GM18909 (cell line): ENCODE results near the gene ERBB4.

Experiments used
- ATAC-seq: cut with Tn5 transposase; IDR thresholded peaks from one replicate; pipeline ENCODE4 v1.9.1; 2021; ENCODE audit warnings: mild to moderate bottlenecking; ENCODE audit not compliant: unreplicated experiment, poor library complexity

Gene ERBB4

DNA sequence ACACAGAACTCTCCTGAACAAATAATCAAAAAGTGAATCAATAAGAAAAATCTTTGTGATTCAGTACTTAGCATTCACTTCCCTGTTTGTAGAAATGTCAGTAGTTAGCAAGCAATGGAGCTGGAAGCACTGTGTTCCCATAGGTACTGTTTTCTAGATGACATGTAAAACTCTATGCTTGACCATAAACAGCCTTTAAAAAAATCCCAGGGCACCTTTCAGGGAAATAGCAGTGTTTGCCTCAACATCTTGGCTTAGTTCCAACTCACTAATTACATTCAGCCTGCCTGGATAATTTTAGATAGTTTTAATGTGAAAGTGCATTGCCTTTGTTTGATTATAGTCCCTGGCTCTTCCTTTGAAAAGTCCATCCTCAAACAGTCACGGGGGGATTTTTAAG is 721.8 kb downstream of the ERBB4 start:
- no peak for ATAC-seq

DNA sequence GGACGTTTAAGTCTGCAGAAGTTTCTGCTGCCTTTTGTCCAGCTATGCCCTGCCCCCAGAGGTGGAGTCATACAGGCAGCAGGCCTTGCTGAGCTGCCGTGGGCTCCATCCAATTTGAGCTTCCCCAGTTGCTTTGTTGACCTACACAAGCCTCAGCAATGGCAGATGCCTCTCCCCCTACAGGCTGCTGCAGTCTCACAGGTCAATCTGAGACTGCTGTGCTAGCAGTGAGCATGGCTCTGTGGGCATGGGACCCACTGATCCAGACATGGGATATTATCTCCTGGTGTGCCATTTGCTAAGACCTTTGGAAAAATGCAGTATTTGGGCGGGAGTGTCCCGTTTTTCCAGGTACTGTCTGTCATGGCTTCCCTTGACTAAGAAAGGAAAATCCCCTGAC is 726.0 kb downstream of the ERBB4 start:
- no peak for ATAC-seq

DNA sequence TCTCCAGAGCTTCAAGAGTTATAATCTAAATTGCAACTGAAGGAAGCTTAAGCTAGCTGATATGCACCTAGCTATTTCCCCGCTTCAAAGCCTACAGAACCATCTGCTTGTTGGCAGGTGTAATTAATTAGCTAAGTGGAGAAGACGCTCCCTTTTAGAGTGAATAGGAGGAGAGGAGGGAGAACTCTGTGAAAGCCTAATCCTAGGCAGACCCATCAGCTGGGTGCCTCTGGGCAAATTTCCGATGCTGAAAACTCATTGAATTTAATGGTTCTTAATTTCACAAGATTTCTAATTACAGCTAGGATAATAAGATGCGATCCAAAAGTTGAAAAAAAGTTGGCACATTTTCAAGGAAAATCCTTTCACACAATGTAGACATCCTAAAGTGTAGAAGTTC is 735.9 kb downstream of the ERBB4 start:
- no peak for ATAC-seq

DNA sequence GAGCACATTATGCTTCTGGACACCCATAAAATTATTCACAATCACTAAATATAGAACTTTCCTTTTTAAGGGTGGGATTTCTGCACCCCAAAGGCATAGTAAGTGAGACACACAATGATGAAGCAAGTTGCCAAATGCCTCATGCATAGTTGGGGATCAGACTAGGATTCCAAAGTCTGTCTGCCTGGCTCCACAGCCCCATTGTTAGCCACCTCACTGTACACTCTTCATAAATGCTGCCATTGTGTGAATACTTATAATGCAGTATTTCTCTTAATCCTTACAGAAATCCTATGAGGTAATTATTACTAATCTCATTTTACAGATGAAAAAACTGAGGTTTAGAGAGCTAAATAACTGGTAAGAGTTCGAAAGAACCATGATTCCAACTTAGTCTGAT is 738.6 kb downstream of the ERBB4 start:
- ATAC-seq: no peak

DNA sequence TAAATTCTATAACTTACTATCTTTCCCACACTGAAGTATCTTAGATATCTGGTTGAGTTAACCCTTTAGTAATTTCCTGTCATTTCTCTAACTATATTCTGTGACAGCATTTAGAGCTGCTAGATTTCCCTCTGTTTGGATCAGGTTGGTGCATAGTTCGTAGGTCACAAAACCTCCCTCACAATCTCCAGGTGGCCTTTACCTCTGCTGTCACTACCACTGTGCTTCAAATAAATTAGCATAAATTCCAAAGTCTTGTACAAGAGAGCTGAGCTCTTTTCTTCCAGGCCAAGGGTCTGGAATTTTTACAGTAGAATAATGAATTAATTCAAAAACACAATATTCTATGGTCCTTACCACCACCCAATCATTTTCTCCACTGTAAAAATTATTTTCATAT is 739.7 kb downstream of the ERBB4 start:
- ATAC-seq: no peak

DNA sequence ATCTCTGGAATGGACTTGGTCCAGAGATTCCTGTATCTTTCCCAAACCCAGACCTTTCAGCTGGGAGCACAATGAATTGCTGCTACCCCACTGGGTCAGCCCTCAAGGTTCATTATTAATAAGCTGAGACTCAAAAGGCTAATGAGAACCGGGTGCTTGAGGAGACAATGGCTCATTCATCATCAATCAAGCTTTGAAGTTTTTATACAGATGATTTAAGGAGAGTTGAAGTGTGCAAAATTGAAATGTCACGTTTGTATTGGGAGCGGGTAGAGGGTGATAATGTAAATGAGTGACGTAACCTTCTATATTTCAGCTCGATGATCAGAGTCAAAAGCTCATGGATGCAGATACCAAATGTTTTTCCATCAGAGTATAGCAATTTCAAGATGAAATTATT is 744.9 kb downstream of the ERBB4 start:
- no peak for ATAC-seq

DNA sequence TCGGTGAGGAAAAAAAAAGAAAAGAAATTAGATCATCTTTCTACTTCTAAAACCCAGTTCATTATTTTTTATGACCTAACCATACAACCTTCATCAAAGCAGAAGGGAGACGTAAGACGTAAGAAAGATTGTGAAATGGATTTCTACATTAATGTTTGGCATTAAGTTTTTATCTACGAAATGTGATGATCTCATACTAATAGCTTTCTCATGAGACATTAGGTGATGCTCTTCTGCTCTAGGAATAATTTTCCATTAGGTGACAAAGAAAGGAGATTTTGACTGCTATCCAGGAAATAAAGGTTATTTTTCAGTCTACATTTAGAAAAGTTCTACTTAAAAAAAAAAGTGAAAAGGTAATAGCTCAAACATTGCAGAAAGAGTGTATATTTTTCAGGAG is 748.6 kb downstream of the ERBB4 start:
- no peak for ATAC-seq

DNA sequence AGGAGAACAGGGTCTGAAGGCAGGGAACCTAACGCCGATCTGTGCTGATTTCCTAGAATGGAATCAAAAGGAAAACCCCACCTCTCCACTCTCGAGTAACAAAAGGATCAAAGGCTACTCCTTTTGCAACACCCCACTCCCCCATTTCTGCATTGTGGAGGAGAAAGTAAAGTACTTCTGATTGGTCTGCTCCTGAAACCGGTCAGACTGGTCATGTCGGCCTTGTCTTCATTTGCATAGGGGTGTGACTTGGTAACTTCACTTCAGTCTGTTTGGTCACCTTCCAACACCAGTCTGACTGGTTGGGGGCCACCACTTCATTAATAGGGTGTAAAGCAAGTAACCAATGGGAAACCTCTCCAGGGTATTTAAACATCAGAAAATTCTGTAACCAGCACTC is 771.9 kb downstream of the ERBB4 start:
- no peak for ATAC-seq

DNA sequence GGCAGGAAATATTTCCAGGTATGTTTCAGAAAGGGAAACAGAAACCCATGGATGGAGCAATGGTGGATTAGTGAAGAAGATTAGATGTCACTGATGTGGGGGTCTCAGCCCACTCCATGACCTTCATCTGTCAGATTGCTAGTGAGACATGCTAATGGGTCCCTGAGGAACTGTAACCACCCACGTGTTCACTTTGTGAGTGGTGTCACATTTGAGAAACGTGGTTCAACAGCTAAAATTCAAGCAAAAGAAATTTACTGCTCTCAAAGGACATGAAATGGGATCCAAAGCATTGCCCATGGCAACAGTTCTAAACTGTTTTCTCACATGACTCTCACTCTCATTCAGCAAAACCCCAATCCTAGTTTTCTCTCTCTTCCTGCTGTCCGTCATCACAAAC is 776.1 kb downstream of the ERBB4 start:
- no peak for ATAC-seq

DNA sequence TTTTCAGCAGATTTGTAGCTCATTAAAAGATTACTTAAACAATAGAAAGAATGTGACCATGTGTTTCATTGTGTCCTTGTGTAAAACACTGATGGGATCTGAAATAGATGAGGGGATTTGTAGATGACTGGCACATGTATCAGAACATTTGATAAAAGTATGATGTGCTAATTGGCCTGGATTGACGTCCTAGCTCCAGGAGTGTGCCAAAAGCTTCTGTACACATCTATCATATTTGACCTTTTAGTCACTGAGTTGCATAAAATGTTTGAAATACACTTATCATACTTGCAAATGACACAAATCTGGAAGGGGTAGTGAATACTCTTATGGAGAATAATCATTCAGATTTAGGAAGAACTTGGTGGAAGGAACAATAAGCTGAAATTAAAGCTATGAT is 778.5 kb downstream of the ERBB4 start:
- no peak for ATAC-seq

DNA sequence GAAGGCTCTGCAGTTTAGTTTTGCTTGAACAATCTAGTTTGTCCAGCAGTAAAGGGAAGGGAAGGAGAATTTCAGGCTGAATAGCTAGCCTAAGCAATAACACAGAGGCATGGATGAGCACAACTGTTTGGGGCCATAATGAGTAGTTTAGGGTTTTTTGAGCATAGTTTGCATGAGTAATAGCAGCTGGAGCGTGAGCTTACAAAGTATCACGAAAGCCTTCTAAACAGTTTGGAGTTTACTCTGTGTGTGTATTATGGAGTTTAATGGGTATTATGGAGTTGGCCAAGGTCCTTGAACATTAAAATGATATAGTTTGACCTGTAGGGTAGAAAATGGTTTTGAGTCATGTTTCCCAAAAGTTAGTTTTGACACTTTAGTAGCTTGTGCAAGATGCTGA is 782.3 kb downstream of the ERBB4 start:
- ATAC-seq: no peak

DNA sequence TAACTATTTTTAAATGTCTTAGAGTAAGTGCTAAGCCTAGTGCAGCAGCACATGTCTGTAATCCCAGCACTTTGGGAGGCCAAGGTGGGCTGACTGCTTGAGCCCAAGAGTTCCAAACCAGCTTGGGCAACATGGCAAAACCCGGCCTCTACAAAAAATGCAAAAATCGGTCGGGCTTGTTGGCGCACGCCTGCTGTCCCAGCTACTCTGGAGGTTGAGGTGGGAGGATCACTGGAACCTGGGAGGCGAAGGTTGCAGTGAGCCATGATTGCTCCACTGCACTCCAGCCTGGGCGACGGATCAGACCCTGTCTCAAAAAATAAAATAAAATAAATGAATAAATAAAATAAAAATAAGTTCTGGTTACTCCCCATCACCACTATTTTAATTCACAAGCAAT is 783.4 kb downstream of the ERBB4 start:
- no peak for ATAC-seq

DNA sequence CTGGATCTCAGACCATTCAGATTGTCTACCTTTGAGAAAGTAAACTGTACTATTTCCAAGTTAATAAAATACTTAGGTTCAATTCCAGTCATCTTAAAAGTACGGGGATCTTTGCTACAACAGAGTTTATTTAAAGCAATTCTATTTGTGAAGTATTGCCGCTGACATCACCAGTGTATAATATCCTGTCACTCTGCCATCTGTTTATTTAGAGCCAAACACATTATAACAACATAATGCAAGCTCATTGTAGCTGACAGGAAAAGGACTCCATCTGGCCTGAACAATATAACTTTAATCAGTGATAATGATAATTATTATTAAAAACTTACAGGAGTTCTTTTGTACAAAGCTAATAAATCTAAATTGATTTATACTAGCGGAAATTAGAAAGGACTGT is 786.8 kb downstream of the ERBB4 start:
- ATAC-seq: no peak

DNA sequence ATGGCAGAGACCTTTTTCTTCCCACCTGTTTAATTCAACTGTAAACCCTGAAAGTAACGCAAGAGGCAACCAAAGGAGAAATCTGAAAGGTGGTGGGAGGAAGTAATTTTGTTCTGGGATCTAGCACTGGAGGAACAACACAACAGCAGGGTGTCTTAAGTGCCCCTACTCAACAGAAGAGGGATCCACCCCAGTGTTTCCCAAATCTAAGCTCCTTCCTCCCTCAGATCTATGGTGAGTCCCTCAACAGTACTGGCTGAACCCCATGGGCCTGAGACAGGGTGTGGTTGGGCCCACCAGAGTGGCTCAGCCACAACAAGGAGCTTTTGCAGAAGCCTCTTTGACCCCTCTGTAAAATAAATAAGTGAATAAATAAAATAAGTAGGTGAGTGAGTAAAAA is 790.3 kb downstream of the ERBB4 start:
- ATAC-seq: no peak

DNA sequence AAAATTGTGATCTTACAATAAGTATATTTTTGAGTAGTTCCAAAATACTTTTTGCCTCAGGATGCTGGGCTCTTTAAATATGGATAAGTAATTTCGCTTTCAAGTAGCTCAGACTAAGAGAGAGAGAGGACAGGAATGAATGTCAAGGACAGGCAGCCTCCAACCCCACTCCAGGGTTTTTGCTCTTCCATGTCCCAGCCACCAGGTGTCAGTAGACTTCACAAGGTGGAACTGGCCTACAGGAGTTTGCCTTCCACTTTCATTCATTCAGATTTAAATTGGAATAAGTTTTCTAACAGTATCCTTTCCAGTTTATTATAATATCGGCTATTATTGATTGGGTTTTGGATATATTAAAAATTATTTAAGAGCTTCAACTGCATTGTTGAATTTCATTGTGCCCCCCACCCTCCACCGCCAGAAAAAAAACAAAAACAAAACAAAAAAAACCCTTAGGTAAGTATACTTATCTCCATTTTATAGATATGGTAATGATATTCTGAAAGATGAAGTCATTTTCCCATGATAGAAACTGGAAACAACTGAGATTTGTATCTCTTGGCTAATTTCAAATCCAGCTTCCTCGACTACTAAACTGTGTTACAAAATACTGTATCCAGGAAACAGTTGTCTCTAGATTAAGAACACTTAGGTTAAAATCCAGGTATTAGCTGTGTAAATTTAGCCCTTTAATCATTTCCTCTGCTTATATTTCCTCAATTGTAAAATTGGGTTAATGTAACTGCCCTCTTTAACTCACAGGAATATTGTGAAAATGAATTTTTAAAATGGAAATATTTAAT is 793.1 kb downstream of the ERBB4 start:
- peak; percentile 96 for ATAC-seq

DNA sequence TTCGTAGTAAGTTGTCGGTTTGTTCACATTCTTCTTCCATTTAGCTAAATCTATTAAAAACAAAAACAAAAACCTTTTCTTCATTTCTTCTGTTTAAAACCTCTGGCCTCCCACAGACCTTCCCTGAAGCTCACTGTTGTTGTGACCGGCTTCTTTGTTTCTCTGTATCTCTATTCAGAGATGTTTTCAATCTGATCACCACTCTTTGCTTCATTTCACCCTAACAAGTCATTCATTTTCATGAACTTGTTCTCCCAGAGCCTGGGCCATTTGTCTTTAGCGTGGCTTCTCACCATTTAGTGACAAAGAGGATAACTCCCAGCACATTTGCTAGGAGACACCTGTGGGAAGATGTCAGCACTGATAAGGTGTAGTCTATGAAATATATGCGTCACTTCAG is 794.2 kb downstream of the ERBB4 start:
- ATAC-seq: no peak

DNA sequence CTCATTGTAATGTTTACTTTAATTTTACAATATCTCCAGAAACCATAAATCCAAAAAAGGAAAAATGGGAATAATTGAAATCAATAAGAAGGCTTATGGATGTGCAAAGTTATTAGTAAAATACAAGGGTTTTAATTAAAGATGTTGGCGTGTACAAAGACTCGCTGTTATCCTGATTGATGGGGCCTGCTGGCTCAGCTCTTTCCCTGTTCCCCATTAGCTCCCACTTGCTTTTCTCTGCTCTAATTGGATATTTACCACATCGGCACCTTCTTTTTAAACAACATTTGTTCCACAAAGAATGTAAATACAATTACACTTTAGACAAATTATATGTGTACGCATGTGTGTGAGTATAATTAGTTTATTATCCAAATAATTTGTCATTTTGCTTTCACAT is 796.6 kb downstream of the ERBB4 start:
- ATAC-seq: no peak

DNA sequence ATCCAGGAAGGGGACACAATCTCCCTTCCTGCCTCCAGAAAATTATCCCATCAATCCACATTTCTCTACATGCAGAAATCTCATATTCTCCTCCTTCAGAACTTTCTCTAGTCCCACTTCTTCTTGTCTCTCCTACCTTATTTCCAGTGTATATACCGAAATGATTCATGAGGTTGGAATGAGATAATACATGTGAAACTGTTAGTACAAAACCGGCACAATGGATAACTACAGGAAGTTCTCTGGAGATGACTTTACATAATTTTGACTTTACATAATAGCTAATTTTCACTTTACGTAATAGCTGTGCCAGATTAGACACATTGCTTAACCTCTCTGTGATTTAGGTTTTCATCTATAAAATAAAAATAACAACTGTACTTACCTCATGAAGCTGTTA is 801.3 kb downstream of the ERBB4 start:
- ATAC-seq: no peak

DNA sequence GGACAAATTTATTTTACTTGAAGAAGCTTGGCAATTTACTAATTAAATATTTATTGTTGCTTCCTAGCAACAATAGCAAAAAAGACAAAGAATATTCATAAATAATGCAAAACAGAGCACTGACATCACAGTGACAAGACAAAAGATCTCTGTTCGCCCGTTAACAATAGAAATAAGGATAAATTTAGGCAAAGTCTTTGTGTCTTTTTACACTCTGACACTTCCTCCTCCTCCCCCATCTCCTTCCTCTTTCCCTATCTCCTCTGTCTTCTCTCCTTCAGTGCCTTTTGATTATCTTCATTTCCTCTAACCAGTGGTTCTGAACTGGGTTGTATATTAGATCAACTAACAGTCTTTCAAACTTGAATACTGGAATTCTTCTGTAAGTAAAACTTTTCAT is 808.4 kb downstream of the ERBB4 start:
- no peak for ATAC-seq

DNA sequence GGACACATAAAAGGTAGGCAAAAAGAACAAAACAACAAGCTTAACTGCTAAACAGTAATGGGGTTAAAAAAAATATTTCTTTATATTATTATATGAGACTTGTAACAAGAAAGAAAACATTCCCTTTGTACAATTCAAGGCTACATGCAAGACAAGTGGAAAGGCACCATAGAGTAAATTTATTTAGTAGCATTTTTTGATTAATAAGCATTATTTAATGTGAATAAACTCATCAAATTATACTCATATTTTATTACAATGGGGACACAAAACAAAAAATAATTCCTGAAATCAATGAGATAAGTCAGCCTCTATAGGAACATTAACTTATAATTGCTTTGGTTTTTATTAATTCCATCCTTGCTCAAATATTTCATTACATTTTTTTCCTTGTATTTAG is 809.2 kb downstream of the ERBB4 start:
- ATAC-seq: no peak

DNA sequence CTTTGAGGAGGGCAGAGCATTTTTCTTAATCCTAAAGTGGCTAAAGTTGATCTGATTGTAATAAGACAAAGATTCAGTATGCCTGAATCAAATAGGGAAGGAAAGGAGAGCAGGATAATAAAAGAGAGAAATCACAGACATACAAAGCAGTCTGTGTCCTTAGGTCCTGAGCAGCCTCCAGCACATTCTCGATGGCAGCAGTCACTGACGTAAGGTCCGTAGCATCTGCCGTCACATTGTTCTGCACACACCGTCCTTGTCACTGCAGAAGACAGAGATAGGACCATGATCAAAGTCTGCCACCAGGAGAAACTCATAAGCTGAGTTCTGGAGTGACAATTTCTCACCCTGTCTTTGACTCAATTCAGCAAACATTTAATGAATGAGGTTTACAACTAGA is 813.7 kb downstream of the ERBB4 start:
- ATAC-seq: no peak

DNA sequence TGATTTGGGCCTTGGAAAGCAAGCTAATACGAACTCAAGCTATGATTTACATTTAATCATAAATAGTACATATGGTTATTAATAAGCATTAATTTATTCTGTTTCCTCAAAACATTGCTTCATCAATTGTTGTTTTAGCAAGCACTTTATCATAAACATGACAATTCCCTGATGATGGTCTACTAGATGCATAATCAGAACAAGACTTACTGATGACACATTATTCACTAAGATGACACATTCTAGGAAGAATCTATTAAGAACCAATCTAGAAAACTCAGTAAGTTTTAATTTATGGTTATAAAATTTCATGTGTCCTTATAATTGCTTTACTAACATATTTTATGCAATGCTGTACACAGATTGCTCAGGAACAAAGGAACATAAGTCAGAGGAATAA is 815.2 kb downstream of the ERBB4 start:
- no peak for ATAC-seq

DNA sequence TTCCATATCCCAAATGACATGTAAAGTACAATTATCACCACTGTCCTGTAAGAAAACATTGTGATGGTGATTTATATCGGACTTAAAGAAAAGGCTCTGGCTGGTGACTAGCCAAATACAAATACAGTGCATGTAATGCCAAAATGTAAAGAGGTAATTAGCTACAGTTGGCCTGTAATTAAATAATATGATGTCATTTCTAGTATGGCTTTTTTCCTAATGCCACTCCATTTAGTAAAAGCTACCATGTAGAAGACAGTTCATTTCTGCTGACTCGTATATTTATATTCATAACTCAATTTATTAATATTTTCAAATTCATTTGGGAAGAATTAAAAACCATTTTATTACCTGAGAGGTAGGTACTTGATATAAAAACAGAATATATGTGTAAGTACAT is 815.7 kb downstream of the ERBB4 start:
- no peak for ATAC-seq
